ENCODE results near the gene KPNA3. TPM values are rescaled to one million over a fixed set of nuclear protein-coding genes. Genes with fewer than 3 reads are reported as not detected.
"Not testable (repeated sequence)": the region's sequence is repeated elsewhere in the genome, so short reads cannot be mapped to it uniquely, and the experiment has no call there.

KPNA3 gene
- total and polyA plus RNA-seq, 2 experiments from 2014 or later = 23.8 to 32.6 TPM

GRCh38 chr13:49827891-49828290, 35.4 kb upstream of the KPNA3 start:
- no peaks in the 10 kb centered on the region for H3K36me3 ChIP-seq
- DNase-seq (ENCODE audit: low read depth in 1 of 2, low spot score in 1 of 2) = no peak
- no peak overlapping the region for H3K4me3 ChIP-seq
- H3K27ac ChIP-seq = no peak overlapping the region
- TF ChIP-seq CTCF (IDR thresholded peaks at IDR 0.05; ENCODE audit: low read depth, low read length) = no peak
- H3K27me3 ChIP-seq = no peaks in the 10 kb centered on the region
- H3K9me3 ChIP-seq (ENCODE audit: low read depth) = no peaks in the 10 kb centered on the region
- no peaks in the 10 kb centered on the region for H3K4me1 ChIP-seq (ENCODE audit: low read depth)

- no peak for DNase-seq (ENCODE audit: low read depth in 1 of 2, low spot score in 1 of 2)
- Histone ChIP-seq H3K27me3 (no peaks in the 10 kb centered on the region), H3K27ac (no peak overlapping the region), H3K4me1 (ENCODE audit: low read depth) (no peaks in the 10 kb centered on the region), H3K9me3 (ENCODE audit: low read depth) (no peaks in the 10 kb centered on the region), H3K36me3 (no peaks in the 10 kb centered on the region), H3K4me3 (no peak overlapping the region)
- TF ChIP-seq CTCF (IDR thresholded peaks at IDR 0.05; ENCODE audit: low read depth, low read length) = no peak
These were observed 34.9 kb upstream of the KPNA3 start for GRCh38 chr13:49827336-49827735.

GRCh38 chr13:49821216-49822009, 28.9 kb upstream of the KPNA3 start:
- H3K4me1 ChIP-seq (ENCODE audit: low read depth) = no peaks in the 10 kb centered on the region
- DNase-seq (ENCODE audit: low read depth in 1 of 2, low spot score in 1 of 2) = peak in 1 of 2 donors; percentile 15
- no peaks in the 10 kb centered on the region for H3K27me3 ChIP-seq
- H3K27ac ChIP-seq = no peak overlapping the region
- no peak for TF ChIP-seq CTCF (IDR thresholded peaks at IDR 0.05; ENCODE audit: low read depth, low read length)
- H3K4me3 ChIP-seq = no peak overlapping the region
- no peaks in the 10 kb centered on the region for H3K36me3 ChIP-seq
- no peaks in the 10 kb centered on the region for H3K9me3 ChIP-seq (ENCODE audit: low read depth)

- Histone ChIP-seq H3K36me3 (no peaks in the 10 kb centered on the region), H3K9me3 (ENCODE audit: low read depth) (no peaks in the 10 kb centered on the region), H3K4me1 (ENCODE audit: low read depth) (no peaks in the 10 kb centered on the region), H3K27ac (no peak overlapping the region), H3K4me3 (no peak overlapping the region), H3K27me3 (no peaks in the 10 kb centered on the region)
- TF ChIP-seq CTCF (IDR thresholded peaks at IDR 0.05; ENCODE audit: low read depth, low read length) = no peak
- no peak for DNase-seq (ENCODE audit: low read depth in 1 of 2, low spot score in 1 of 2)
These were observed 28.2 kb upstream of the KPNA3 start for GRCh38 chr13:49820591-49821215.

- not testable (repeated sequence) for H3K9me3 ChIP-seq (ENCODE audit: low read depth); H3K27me3 ChIP-seq; DNase-seq (ENCODE audit: low read depth in 1 of 2, low spot score in 1 of 2); H3K4me3 ChIP-seq; H3K36me3 ChIP-seq
- Histone ChIP-seq H3K27ac (peak overlapping the region; percentile 13), H3K4me1 (ENCODE audit: low read depth) (peaks cover 46% of the 10 kb centered on the region)
These were observed 23.6 kb upstream of the KPNA3 start for GRCh38 chr13:49816047-49816446.
